Measurements from ENCODE around the gene ACACA. TPM values are rescaled to one million over a fixed set of nuclear protein-coding genes. Genes with fewer than 3 reads are reported as not detected.

Gene ACACA
- total and polyA plus RNA-seq, 9 of the 15 experiments (the other 6 are each of a cell fraction or from before 2014, with no cell fraction given) = 35.9 to 135 (median 88.4) TPM

GRCh38 chr17:37137070-37137610, 269.5 kb downstream of the ACACA start (continued):
- TF ChIP-seq ZNF592 (IDR thresholded peaks at IDR 0.05) (no peak), ZNF165 (CRISPR knock-in tag; IDR thresholded peaks at IDR 0.05; ENCODE audit: borderline replicate concordance) (no peak), ZBTB2 (IDR thresholded peaks at IDR 0.05) (no peak), CBFB (CRISPR knock-in tag; IDR thresholded peaks at IDR 0.05) (no peak)

GRCh38 chr17:37135576-37135975, 271.1 kb downstream of the ACACA start:
- DNase-seq (ENCODE audit: extremely low read depth in 1 of 4, low spot score in 3 of 4) = no peak
- FAIRE-seq = no peak
- CTCF ChIA-PET (ENCODE audit: low intra/inter-chr PET ratio) = no interaction called here
- Histone ChIP-seq H3K4me1 (replicated peaks in 1 of 2; ENCODE audit: control insufficient read depth in 2 of 2, insufficient read depth in 2 of 2, low read length in 2 of 2) (peaks cover 0 to 16% of the 10 kb centered on the region in 2 experiments; a peak in 3 of 5 replicates), H3K79me2 (ENCODE audit: control insufficient read depth, insufficient read depth, low read length) (no peaks in the 10 kb centered on the region), H3K36me3 (ENCODE audit: control insufficient read depth, insufficient read depth, low read length) (peaks cover 86% of the 10 kb centered on the region), H3K27me3 (ENCODE audit: control insufficient read depth in 2 of 2, insufficient read depth in 2 of 2, low read length in 2 of 2) (no peaks in the 10 kb centered on the region), H3K9me3 (replicated peaks; ENCODE audit: control insufficient read depth, insufficient read depth, low read depth, low read length) (no peaks in the 10 kb centered on the region), H3K4me3 (no peak overlapping the region), H2AFZ (ENCODE audit: low read depth, low read length) (no peak overlapping the region), H4K20me1 (replicated peaks; ENCODE audit: control insufficient read depth, insufficient read depth, low read length) (no peaks in the 10 kb centered on the region), H3K27ac (ENCODE audit: extremely low read depth, low read depth, low read length) (no peak overlapping the region), H3K4me2 (ENCODE audit: insufficient read depth, low read length) (no peak overlapping the region), H3K9ac (ENCODE audit: insufficient read depth in 1 of 2, low read depth in 2 of 2, low read length in 2 of 2) (no peak overlapping the region), H3K9me1 (ENCODE audit: control insufficient read depth, insufficient read depth, low read length) (no peaks in the 10 kb centered on the region)
- POLR2A ChIA-PET = no interaction called here
- in situ Hi-C loops (cut with MboI) = no loop called here
- 72% methylated on average over 2 of the region's 2 CpGs for WGBS (ENCODE audit: insufficient coverage, low coverage, missing lambda C conversion rate)
- no peak for ATAC-seq
- no TSS peak for BruUV-seq (replicated peaks)
- intact Hi-C loops (cut with micrococcal nuclease) = no loop called here
- TF ChIP-seq SMARCA4 (IDR thresholded peaks at IDR 0.05) (no peak), CREBBP (IDR thresholded peaks at IDR 0.05; ENCODE audit: low read depth, low read length) (no peak), BACH1 (tag; IDR thresholded peaks at IDR 0.05) (no peak), ELF2 (CRISPR knock-in tag; IDR thresholded peaks at IDR 0.05) (no peak), TEAD1 (CRISPR knock-in tag; IDR thresholded peaks at IDR 0.05) (no peak), ZZZ3 (IDR thresholded peaks at IDR 0.05) (no peak)
- TF ChIP-seq, protein P1, sequence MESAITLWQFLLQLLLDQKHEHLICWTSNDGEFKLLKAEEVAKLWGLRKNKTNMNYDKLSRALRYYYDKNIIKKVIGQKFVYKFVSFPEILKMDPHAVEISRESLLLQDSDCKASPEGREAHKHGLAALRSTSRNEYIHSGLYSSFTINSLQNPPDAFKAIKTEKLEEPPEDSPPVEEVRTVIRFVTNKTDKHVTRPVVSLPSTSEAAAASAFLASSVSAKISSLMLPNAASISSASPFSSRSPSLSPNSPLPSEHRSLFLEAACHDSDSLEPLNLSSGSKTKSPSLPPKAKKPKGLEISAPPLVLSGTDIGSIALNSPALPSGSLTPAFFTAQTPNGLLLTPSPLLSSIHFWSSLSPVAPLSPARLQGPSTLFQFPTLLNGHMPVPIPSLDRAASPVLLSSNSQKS (CRISPR knock-in tag; IDR thresholded peaks at IDR 0.05) = no peak

All from K562 (cell line).